ENCODE results near the gene BORCS5.

DNA sequence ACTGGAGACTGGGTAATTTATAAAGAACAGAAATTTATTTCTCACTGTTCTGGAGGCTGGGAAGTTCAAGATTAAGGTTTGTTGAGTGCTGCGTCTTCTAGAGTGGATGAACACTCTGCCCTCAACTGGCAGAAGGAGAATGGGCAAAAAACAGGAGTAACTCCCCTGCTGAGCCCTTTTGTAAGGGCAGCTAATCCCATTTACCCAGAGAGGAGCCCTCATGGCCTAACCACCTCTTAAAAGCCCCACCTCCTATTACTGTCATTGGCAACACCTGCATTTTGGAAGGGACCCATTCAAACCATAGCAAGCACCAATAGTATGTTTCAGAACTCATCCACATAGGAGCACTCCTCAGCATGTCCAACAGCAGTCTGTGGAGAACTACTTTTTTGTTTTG lies 47.4 kb downstream of the BORCS5 start:
- no peak for TF ChIP-seq CTCF (IDR thresholded peaks at IDR 0.05 in 8 of 11, conservative IDR thresholded peaks at IDR 0.05 in 3 of 11)
- TF ChIP-seq POLR2A (IDR thresholded peaks at IDR 0.05): no peak
